CD4-positive, alpha-beta memory T cell (primary cell): ENCODE results near the gene B9D1. TPM values are rescaled to one million over a fixed set of nuclear protein-coding genes. Genes with fewer than 3 reads are reported as not detected.
A peak's percentile ranks its signal among the peaks of the same experiment; 100 is the strongest.

Source experiments
- CTCF ChIA-PET: fragments of 350-600 bp; sonication (Branson Sonifier 250); formaldehyde crosslinking; loops from one replicate; lab custom pipeline; 2021; ENCODE audit warnings: inconsistent platforms; ENCODE audit not compliant: partially characterized antibody; lab: Charles Lee
- POLR2A ChIA-PET: fragments of 350-600 bp; sonication (Branson Sonifier 250); formaldehyde crosslinking; loops from one replicate; lab custom pipeline; 2021; ENCODE audit not compliant: partially characterized antibody; lab: Charles Lee
- DNase-seq, 5 donors: peaks; one replicate each; pipeline versions ENCODE4 v3.0.0 to v3.0.0-alpha.2; 2020 to 2022; ENCODE audit warnings: mixed read lengths in 1 of 5
- H3K27ac ChIP-seq: one replicate; pipeline ENCODE4 v1.7.0; 2013; ENCODE audit warnings: low read depth, low read length
- H3K27me3 ChIP-seq: 2 replicates; pipeline ENCODE4 v1.7.0; 2013; ENCODE audit warnings: mild to moderate bottlenecking, low read length, moderate library complexity; ENCODE audit not compliant: insufficient read depth
- H3K36me3 ChIP-seq: 2 replicates; pipeline ENCODE4 v1.7.0; 2013; ENCODE audit warnings: mild to moderate bottlenecking, low read length, moderate library complexity; ENCODE audit not compliant: insufficient read depth
- H3K4me1 ChIP-seq: 2 replicates; pipeline ENCODE4 v1.7.0; 2013; ENCODE audit warnings: mild to moderate bottlenecking, low read length, moderate library complexity; ENCODE audit not compliant: insufficient read depth
- H3K4me3 ChIP-seq, 2 donors: one replicate each; pipeline ENCODE4 v1.7.0; 2013; ENCODE audit warnings: low read length in 2 of 2, mild to moderate bottlenecking in 1 of 2
- H3K9me3 ChIP-seq, 2 donors: one replicate each; pipeline ENCODE4 v1.7.0; 2013; ENCODE audit warnings: low read length in 2 of 2, control low read depth in 1 of 2; ENCODE audit not compliant: control insufficient read depth in 1 of 2
- H3K27ac Mint-ChIP-seq, 7 donors: one replicate each; pipeline ENCODE4 v1.8.0; 2020 to 2021; ENCODE audit warnings: mixed read lengths in 7 of 7, mild to moderate bottlenecking in 6 of 7, inconsistent platforms in 3 of 7, moderate library complexity in 3 of 7
- H3K27me3 Mint-ChIP-seq, 2 donors: one replicate each; pipeline ENCODE4 v1.8.0; 2020 to 2021; ENCODE audit warnings: mixed read lengths in 2 of 2
- H3K36me3 Mint-ChIP-seq, 2 donors: one replicate each; pipeline ENCODE4 v1.8.0; 2020 to 2021; ENCODE audit warnings: mixed read lengths in 2 of 2, inconsistent platforms in 1 of 2, mild to moderate bottlenecking in 1 of 2
- H3K4me1 Mint-ChIP-seq, 4 donors: one replicate each; pipeline ENCODE4 v1.8.0; 2020 to 2021; ENCODE audit warnings: mixed read lengths in 4 of 4, mild to moderate bottlenecking in 1 of 4
- H3K4me3 Mint-ChIP-seq, 8 donors: one replicate each; pipeline ENCODE4 v1.8.0; 2020 to 2021; ENCODE audit warnings: mixed read lengths in 8 of 8, mild to moderate bottlenecking in 7 of 8, moderate library complexity in 6 of 8, inconsistent platforms in 3 of 8
- H3K9me3 Mint-ChIP-seq, 8 donors: one replicate each; pipeline ENCODE4 v1.8.0; 2020 to 2021; ENCODE audit warnings: mixed read lengths in 8 of 8, mild to moderate bottlenecking in 5 of 8, inconsistent platforms in 3 of 8, moderate library complexity in 1 of 8
- intact Hi-C: fragments of 100-400 bp; cut with micrococcal nuclease; formaldehyde crosslinking; loops from one replicate; pipeline ENCODE4 v1.15.1; 2023
- polyA plus RNA-seq, 2 donors: library from polyadenylated mRNA; unstranded; fragments of 300-500 nt; fragmentation: Illumina TruSeq; gene quantifications; one replicate each; pipeline ENCODE4 v1.2.3, GENCODE V29; 2021
- total RNA-seq, 2 experiments: library from RNA; stranded (reverse); gene quantifications; one replicate each; pipeline ENCODE4 v1.2.3, GENCODE V29; 2021

Gene B9D1
- total and polyA plus RNA-seq, 4 experiments from 2014 or later: 0.29 to 2.8 (median 2.5) TPM; not detected in 1

DNA sequence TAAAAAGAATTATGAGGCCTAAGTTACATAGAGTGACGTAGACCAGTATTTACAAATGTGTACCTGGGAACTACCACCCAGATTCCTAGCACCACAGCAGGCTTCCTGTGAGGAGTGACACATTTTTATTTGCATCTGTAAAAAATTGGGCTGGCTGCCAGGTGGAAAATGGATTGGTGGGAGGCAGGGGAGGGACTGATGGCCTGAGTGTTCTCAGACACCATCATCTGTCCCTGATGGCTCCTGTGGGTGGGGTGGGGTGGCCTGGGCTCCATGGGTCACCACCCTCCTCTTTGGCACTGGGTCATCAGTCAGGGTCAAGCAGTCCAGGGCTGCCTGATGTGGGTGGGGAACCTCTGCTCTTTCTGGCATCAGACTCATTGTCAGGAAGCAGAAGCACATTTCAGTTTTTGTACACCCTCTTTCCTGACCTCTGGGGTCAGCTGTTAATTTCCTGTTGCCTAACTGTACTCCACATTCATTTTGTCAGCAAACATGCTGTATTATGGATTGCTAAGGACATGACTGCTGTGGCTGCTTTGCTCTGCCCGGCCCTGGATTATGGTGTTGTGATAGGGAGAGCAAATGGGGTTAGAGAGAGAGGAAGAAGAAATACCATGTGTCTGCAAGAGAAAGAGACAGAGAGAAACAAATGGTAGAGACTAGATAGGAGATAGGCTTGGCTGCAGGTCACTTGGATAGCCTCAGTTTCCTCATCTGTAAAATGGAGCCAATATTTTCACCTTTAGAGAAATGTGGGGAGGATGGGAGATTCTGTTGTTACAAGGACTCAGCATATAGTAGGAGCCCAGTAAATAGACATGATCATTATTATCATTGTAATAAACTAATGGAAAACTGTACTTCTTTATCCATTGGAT is 36.0 kb upstream of the B9D1 start:
- H3K4me1 Mint-ChIP-seq: no peaks in the 10 kb centered on the region
- H3K36me3 ChIP-seq: no peaks in the 10 kb centered on the region
- H3K4me3 ChIP-seq: no peak overlapping the region
- CTCF ChIA-PET: no interaction called here
- POLR2A ChIA-PET: no interaction called here
- H3K4me3 Mint-ChIP-seq: no peak overlapping the region
- no peak overlapping the region for H3K27ac ChIP-seq
- H3K36me3 Mint-ChIP-seq: no peaks in the 10 kb centered on the region
- no peaks in the 10 kb centered on the region for H3K27me3 ChIP-seq
- H3K4me1 ChIP-seq: no peaks in the 10 kb centered on the region
- intact Hi-C loops: no loop called here
- no peaks in the 10 kb centered on the region for H3K9me3 Mint-ChIP-seq
- no peak overlapping the region for H3K27ac Mint-ChIP-seq
- H3K27me3 Mint-ChIP-seq: peaks cover 2 to 3% of the 10 kb centered on the region in 2 donors
- no peaks in the 10 kb centered on the region for H3K9me3 ChIP-seq
- DNase-seq: no peak

DNA sequence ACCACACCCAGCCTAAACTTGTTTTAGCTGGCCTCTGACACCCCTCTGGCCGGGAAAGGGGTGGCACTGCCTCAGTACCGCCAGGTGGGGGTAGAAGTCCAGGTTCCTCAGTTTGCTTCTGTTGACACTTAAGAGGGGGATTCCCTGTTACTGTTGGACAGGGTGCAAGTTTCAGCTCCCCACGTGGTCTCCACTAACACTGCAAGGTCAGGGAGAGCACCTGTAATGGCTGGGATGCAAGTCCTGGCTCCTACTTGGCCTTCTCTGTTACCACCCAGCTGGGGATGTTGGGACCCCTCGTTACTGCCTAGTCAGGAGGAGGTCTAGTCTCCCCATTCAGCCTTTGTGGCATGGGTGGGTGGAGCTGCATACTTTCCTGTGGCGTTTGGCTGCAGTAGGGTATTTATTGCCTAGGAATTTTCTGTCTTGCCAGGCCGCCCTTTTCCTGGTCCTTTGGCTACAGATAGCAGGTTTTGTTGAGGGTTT is 35.1 kb upstream of the B9D1 start:
- intact Hi-C loops: no loop called here
- DNase-seq: no peak
- Mint-ChIP-seq H3K27ac (no peak overlapping the region), H3K36me3 (no peaks in the 10 kb centered on the region), H3K4me1 (no peaks in the 10 kb centered on the region), H3K9me3 (no peaks in the 10 kb centered on the region), H3K27me3 (peaks cover 0 to 3% of the 10 kb centered on the region in 2 donors), H3K4me3 (no peak overlapping the region)
- no peaks in the 10 kb centered on the region for H3K4me1 ChIP-seq
- H3K4me3 ChIP-seq: no peak overlapping the region
- POLR2A ChIA-PET: no interaction called here
- no peak overlapping the region for H3K27ac ChIP-seq
- no peaks in the 10 kb centered on the region for H3K36me3 ChIP-seq
- CTCF ChIA-PET: no interaction called here
- H3K27me3 ChIP-seq: no peaks in the 10 kb centered on the region
- H3K9me3 ChIP-seq: no peaks in the 10 kb centered on the region

GRCh38 chr17:19392303-19392702 is 29.8 kb upstream of the B9D1 start:
- Mint-ChIP-seq H3K27ac (no peak overlapping the region), H3K36me3 (no peaks in the 10 kb centered on the region), H3K27me3 (no peaks in the 10 kb centered on the region), H3K4me1 (peaks cover 0 to 4% (median 0%) of the 10 kb centered on the region in 4 donors), H3K9me3 (no peaks in the 10 kb centered on the region), H3K4me3 (no peak overlapping the region)
- Histone ChIP-seq H3K4me3 (no peak overlapping the region), H3K27ac (no peak overlapping the region), H3K36me3 (no peaks in the 10 kb centered on the region), H3K9me3 (no peaks in the 10 kb centered on the region), H3K4me1 (no peaks in the 10 kb centered on the region), H3K27me3 (no peaks in the 10 kb centered on the region)
- intact Hi-C loops: no loop called here
- DNase-seq: no peak
- ChIA-PET CTCF (no interaction called here), POLR2A (interaction anchor here (1.4 kb wide), 1 partner anchor 15 kb away, joined by 4 read pairs; the partner anchor contains the start of gene MAPK7)

DNA sequence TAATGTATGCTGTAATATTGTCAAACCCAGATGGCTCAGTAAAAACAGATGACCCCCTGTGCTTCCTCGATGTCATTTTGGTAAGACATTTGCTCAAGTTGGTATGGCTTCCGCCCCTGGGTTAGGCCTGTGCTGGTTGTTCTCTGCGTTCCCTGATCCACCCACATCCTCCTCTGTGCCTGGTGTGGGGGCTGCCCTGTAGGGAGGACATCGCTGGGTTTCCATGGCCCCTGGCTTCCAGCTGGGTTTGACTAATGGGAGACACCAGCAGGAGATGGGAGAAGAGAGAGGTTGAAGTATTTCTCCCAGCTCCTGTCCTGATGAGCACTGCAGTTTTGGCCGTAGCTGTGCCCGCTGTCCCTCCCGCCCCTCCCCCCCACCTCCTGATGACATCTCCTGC is 28.9 kb upstream of the B9D1 start:
- peaks cover 0 to 4% (median 0%) of the 10 kb centered on the region in 4 donors for H3K4me1 Mint-ChIP-seq
- H3K27ac ChIP-seq: no peak overlapping the region
- no peak overlapping the region for H3K4me3 Mint-ChIP-seq
- no peaks in the 10 kb centered on the region for H3K27me3 ChIP-seq
- no peak overlapping the region for H3K4me3 ChIP-seq
- ChIA-PET CTCF (no interaction called here), POLR2A (no interaction called here)
- H3K9me3 ChIP-seq: no peaks in the 10 kb centered on the region
- intact Hi-C loops: no loop called here
- H3K4me1 ChIP-seq: no peaks in the 10 kb centered on the region
- H3K9me3 Mint-ChIP-seq: no peaks in the 10 kb centered on the region
- no peak for DNase-seq
- H3K27ac Mint-ChIP-seq: no peak overlapping the region
- H3K36me3 Mint-ChIP-seq: no peaks in the 10 kb centered on the region
- H3K27me3 Mint-ChIP-seq: no peaks in the 10 kb centered on the region
- H3K36me3 ChIP-seq: no peaks in the 10 kb centered on the region

GRCh38 chr17:19390951-19391350 is 28.4 kb upstream of the B9D1 start:
- ChIA-PET CTCF (no interaction called here), POLR2A (no interaction called here)
- H3K27me3 Mint-ChIP-seq: no peaks in the 10 kb centered on the region
- Histone ChIP-seq H3K27ac (no peak overlapping the region), H3K36me3 (no peaks in the 10 kb centered on the region), H3K9me3 (no peaks in the 10 kb centered on the region), H3K4me1 (no peaks in the 10 kb centered on the region), H3K4me3 (no peak overlapping the region), H3K27me3 (no peaks in the 10 kb centered on the region)
- peak overlapping the region in 1 of 7 donors; percentile 55 for H3K27ac Mint-ChIP-seq
- DNase-seq: no peak
- no peak overlapping the region for H3K4me3 Mint-ChIP-seq
- H3K36me3 Mint-ChIP-seq: no peaks in the 10 kb centered on the region
- H3K9me3 Mint-ChIP-seq: no peaks in the 10 kb centered on the region
- H3K4me1 Mint-ChIP-seq: peaks cover 0 to 4% (median 0%) of the 10 kb centered on the region in 4 donors
- intact Hi-C loops: no loop called here

GRCh38 chr17:19388791-19389785 is 26.6 kb upstream of the B9D1 start:
- peaks cover 6 to 7% of the 10 kb centered on the region in 2 donors for H3K36me3 Mint-ChIP-seq
- ChIA-PET POLR2A (interaction anchor here (0.8 kb wide), 1 partner anchor 11 kb away, joined by 6 read pairs; no protein-coding TSS in a partner anchor), CTCF (interaction anchor here (0.8 to 2.1 kb wide), 4 partner anchors 8 to 59 kb away, joined by 3 to 6 read pairs (median 4); partner anchors contain the start of gene MAPK7)
- no peaks in the 10 kb centered on the region for H3K27me3 ChIP-seq
- peaks cover 0 to 4% (median 1%) of the 10 kb centered on the region in 4 donors for H3K4me1 Mint-ChIP-seq
- DNase-seq: no peak
- H3K27me3 Mint-ChIP-seq: no peaks in the 10 kb centered on the region
- no peaks in the 10 kb centered on the region for H3K36me3 ChIP-seq
- intact Hi-C loops: no loop called here
- no peak overlapping the region for H3K27ac ChIP-seq
- H3K4me3 Mint-ChIP-seq: no peak overlapping the region
- H3K27ac Mint-ChIP-seq: peak overlapping the region in 2 of 7 donors; percentile 13 to 15
- no peaks in the 10 kb centered on the region for H3K9me3 Mint-ChIP-seq
- no peaks in the 10 kb centered on the region for H3K4me1 ChIP-seq
- H3K9me3 ChIP-seq: no peaks in the 10 kb centered on the region
- H3K4me3 ChIP-seq: no peak overlapping the region
